GM19099 (cell line): Measurements from ENCODE around the gene KLF2.

Experiments
- POLR2A ChIP-seq: IDR thresholded peaks from 3 replicates; pipeline ENCODE4 v1.6.1; 2011; ENCODE audit warnings: low read depth; ENCODE audit not compliant: insufficient read length; ENCODE audit errors: extremely low read depth

The KLF2 gene

DNA sequence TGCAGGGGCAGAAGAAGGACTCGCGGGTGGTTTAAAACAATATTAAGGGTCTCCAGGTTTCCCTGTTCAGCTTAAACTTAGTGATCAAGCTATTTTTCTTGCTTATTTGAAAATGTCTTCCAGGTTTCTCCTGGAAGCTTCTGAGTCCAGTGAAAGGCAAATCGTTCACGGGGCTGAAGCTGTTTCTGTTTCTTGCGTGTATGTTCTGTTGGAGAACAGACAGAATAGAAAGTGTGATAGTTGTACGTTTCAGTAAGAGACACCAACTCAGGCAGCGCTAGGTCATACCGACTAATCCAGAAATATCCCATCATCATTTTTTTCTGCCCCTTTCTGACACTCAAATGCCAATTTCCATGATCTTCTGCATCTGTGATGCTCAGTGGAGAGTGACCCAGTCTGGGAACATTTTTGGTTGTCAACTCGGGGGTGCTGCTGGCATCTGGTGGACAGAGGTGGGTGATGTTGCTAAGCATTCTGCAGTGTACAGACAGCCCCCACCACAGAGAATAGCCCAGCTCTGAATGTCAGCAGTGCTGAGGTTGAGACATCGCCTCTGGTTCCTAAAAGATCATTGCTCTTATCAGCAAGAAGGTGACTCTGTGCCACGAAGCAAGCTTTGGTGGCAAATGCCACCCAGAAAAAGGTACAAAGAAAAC lies 4.3 kb downstream of the KLF2 start:
- TF ChIP-seq POLR2A: peak; percentile 28

DNA sequence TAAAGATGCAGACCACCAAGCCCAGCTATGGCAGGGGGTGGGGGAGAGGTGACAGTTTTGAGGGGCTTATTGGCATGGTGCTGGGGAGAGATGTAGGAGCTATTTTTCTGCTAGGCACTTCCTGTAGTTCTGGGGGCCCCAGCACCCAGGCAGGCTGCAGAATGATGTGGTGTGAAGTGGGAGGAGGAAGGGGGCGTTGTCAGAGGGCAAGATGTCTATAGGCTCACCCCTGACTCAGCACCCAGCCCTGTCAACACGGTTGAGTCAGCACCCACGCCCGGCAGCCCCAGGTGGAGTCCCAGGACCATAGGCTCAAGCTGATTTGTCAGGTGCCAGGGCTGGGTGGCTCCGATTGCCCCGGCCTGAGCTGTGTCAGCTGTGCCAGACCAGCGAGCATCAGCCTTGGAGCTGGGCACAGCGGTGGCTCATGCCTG lies 5.8 kb downstream of the KLF2 start:
- no peak for TF ChIP-seq POLR2A

GRCh38 chr19:16330806-16331690 lies 6.4 kb downstream of the KLF2 start:
- TF ChIP-seq POLR2A: no peak

- TF ChIP-seq POLR2A: no peak
Observed at GRCh38 chr19:16333001-16333586, 8.5 kb downstream of the KLF2 start.

DNA sequence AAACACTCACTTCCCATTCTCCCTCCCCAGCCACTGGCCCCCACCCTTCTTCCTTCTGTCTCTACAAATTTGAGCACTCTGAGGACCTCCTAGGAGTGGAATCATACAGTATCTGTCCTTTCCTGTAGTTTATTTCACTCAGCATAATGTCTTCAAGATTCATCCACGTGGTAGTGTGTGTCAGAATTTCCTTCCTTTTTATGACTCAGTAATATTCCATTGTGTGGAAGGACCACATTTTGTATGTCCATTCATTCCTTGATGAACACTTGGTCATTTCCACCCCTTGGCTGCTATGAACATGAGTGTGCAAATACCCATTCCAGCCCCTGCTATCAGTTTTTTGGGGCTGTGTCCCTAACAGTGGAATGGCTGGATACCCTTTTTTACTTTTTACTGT lies 9.8 kb downstream of the KLF2 start:
- no peak for TF ChIP-seq POLR2A

DNA sequence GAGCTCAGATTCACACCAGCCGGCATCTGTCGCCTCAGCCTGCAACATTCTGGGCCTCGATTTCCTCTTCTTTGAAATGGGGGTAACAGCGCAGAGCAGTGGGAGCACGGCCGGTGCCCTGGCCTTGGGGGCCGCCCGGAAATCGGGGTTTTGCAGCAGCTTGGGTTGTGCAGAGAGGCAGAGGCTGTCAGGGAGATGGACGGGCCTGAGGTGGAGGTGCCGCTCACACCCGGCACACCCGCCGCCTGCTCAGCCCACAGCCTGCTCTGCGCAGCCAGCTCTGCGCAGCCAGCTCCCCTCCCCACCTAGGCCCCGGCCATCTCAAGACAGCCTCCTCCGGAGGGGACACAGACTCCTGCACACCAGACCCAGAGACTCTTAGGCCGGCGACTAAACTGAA lies 10.6 kb downstream of the KLF2 start:
- no peak for TF ChIP-seq POLR2A

- no peak for TF ChIP-seq POLR2A
Observed at GRCh38 chr19:16336571-16336970, 11.9 kb downstream of the KLF2 start.

- no peak for TF ChIP-seq POLR2A
Observed at GRCh38 chr19:16337809-16338469, 13.3 kb downstream of the KLF2 start.

GRCh38 chr19:16338470-16339360 lies 14.1 kb downstream of the KLF2 start:
- TF ChIP-seq POLR2A: no peak

DNA sequence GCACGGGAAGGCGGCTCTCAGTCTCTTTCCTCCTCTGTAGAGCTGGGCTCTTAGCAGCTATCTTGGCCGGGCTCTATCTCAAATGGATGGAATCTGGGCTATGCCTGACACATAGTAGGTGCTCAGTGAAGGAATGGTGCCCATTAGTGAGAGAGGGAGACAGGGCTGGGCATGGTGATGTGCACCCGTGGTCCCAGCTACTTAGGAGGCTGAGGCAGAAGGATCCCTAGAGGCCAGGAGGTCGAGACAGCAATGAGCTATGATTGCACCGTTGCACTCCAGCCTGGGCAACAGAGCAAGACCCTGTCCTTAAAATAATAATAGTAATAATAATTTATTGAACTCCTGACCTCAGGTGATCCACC lies 14.7 kb downstream of the KLF2 start:
- TF ChIP-seq POLR2A: no peak

- no peak for TF ChIP-seq POLR2A
Observed at GRCh38 chr19:16340092-16340491, 15.5 kb downstream of the KLF2 start.

DNA sequence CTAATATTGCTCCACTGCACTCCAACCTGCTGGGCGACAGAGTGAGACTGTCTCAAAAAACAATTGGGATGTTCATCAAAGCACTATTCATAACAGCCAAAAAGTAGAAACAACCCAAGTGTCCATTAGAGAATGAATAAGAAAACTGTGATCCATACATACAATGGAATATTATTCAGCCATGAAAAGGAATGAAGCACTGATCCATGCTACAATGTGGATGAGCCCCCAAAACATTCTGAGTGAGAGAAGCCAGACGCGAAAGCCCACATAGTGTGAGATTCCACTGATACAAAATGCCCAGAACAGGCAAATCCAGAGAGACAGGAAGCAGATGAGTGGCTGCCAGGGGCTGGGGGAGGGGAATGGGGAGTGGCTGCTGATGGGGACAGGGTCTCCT lies 16.0 kb downstream of the KLF2 start:
- TF ChIP-seq POLR2A: no peak

DNA sequence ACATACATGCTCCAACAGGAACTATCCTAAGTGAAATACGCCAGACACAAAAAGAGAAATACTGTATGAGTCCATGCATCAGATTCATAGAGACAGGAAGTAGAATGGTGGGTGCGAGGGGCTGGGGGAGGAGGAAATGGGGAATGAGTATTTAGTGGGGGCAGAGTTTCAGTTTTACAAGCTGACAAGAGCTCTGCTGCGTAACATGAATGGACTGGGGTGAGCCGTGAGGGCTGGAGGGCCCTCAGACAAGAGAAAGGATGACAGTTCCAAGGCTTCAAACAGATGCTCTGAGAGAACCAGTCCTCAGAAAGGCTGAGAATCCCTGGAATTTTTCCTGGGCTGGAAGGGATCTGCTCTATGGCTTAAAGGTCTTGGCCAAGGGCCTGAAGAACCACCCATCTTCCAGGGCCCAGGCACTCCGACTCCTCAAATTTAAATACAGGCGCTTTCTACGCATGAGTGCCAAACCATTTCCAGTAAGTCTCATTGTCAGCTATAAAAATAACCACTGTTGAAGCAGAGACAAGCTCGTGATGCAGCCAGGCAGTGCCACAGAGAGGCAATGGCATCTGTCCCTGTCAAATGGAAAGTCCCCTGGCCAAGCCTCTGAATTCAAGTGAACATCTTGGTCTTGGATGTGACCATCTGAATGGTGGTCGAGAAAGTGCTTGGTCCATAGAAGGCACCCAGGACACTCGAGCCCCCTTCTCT lies 17.5 kb downstream of the KLF2 start:
- no peak for TF ChIP-seq POLR2A

DNA sequence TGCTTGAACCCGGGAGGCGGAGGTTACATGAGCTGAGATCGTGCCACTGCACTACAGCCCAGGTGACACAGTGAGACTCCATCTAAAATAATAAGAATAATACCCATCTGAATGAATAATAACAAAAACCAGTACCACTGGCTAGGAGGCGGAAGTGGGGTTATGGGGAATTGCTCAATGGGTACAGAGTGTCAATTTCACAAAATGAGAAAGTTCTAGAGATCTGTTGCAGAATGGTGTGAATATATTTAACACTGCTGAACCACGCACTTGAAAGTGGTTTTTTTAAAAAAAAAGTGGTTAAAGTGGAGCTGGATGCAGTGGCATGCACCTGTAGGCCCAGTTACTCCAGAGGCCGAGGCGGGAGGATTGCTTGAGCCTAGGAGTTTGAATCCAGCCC lies 18.5 kb downstream of the KLF2 start:
- TF ChIP-seq POLR2A: no peak
